ENCODE measurements around the gene SFI1. TPM values are rescaled to one million over a fixed set of nuclear protein-coding genes. Genes with fewer than 3 reads are reported as not detected.

Gene SFI1
- total RNA-seq, 1 experiment from 2014 or later, result 53.1 TPM

- Histone ChIP-seq H4K20me1 (ENCODE audit: insufficient read depth) (no peaks in the 10 kb centered on the region), H3K27ac (ENCODE audit: low read depth, low read length) (no peak overlapping the region), H3K79me2 (ENCODE audit: insufficient read depth, low read length) (no peaks in the 10 kb centered on the region), H3K4me2 (ENCODE audit: low read length) (no peak overlapping the region), H2AFZ (ENCODE audit: low read depth, low read length, poor library complexity, severe bottlenecking) (no peak overlapping the region), H3K4me1 (ENCODE audit: control insufficient read depth in 1 of 2, insufficient read depth in 2 of 2, low read length in 2 of 2) (no peaks in the 10 kb centered on the region), H3K4me3 (replicated peaks in 1 of 2; ENCODE audit: low read depth in 1 of 2, low read length in 2 of 2) (no peak overlapping the region), H3K36me3 (ENCODE audit: control insufficient read depth in 1 of 2, insufficient read depth in 2 of 2, low read length in 2 of 2) (peaks cover 7 to 9% of the 10 kb centered on the region in 2 experiments), H3K27me3 (ENCODE audit: insufficient read depth, low read length) (no peaks in the 10 kb centered on the region), H3K9ac (ENCODE audit: low read length) (no peak overlapping the region), H3K9me3 (ENCODE audit: control insufficient read depth in 1 of 2, insufficient read depth in 1 of 2, low read depth in 1 of 2, low read length in 2 of 2) (no peaks in the 10 kb centered on the region), H3K9me2 (ENCODE audit: insufficient read depth) (no peaks in the 10 kb centered on the region)
- DNase-seq (ENCODE audit: low read depth, low spot score) (no peak), ATAC-seq (no peak)
- CTCF ChIA-PET, result no interaction called here
- POLR2A ChIA-PET, result no interaction called here
- RAD21 ChIA-PET (ENCODE audit: low non-redundant PET in 1 of 2, low total read pairs in 2 of 2, uncharacterized antibody in 2 of 2, unreplicated experiment in 2 of 2), result no interaction called here
- TF ChIP-seq YY1 (IDR thresholded peaks at IDR 0.05; ENCODE audit: extremely low read depth, insufficient replicate concordance, low read depth, low read length), result no peak
- no peak for TF ChIP-seq ZBTB33 (IDR thresholded peaks at IDR 0.05; ENCODE audit: extremely low read depth, insufficient replicate concordance, low read length)
- intact Hi-C loops (cut with micrococcal nuclease), result no loop called here
- BruUV-seq (replicated peaks), result no TSS peak
These were observed 77.8 kb downstream of the SFI1 start for GRCh38 chr22:31574055-31574670.

GRCh38 chr22:31575190-31575589 lies 78.9 kb downstream of the SFI1 start:
- Histone ChIP-seq H3K36me3 (ENCODE audit: control insufficient read depth in 1 of 2, insufficient read depth in 2 of 2, low read length in 2 of 2) (peaks cover 7 to 9% of the 10 kb centered on the region in 2 experiments), H3K4me3 (replicated peaks in 1 of 2; ENCODE audit: low read depth in 1 of 2, low read length in 2 of 2) (no peak overlapping the region), H4K20me1 (ENCODE audit: insufficient read depth) (no peaks in the 10 kb centered on the region), H3K9me3 (ENCODE audit: control insufficient read depth in 1 of 2, insufficient read depth in 1 of 2, low read depth in 1 of 2, low read length in 2 of 2) (no peaks in the 10 kb centered on the region), H3K4me1 (ENCODE audit: control insufficient read depth in 1 of 2, insufficient read depth in 2 of 2, low read length in 2 of 2) (no peaks in the 10 kb centered on the region), H3K4me2 (ENCODE audit: low read length) (no peak overlapping the region), H3K79me2 (ENCODE audit: insufficient read depth, low read length) (no peaks in the 10 kb centered on the region), H3K9me2 (ENCODE audit: insufficient read depth) (no peaks in the 10 kb centered on the region), H3K27ac (ENCODE audit: low read depth, low read length) (no peak overlapping the region), H2AFZ (ENCODE audit: low read depth, low read length, poor library complexity, severe bottlenecking) (no peak overlapping the region), H3K27me3 (ENCODE audit: insufficient read depth, low read length) (no peaks in the 10 kb centered on the region), H3K9ac (ENCODE audit: low read length) (no peak overlapping the region)
- CTCF ChIA-PET, result no interaction called here
- ATAC-seq (no peak), DNase-seq (ENCODE audit: low read depth, low spot score) (no peak)
- BruUV-seq (replicated peaks), result no TSS peak
- POLR2A ChIA-PET, result no interaction called here
- RAD21 ChIA-PET (ENCODE audit: low non-redundant PET in 1 of 2, low total read pairs in 2 of 2, uncharacterized antibody in 2 of 2, unreplicated experiment in 2 of 2), result no interaction called here
- intact Hi-C loops (cut with micrococcal nuclease), result no loop called here
- TF ChIP-seq POLR2AphosphoS5 (IDR thresholded peaks at IDR 0.05; ENCODE audit: low read depth, low read length) (no peak), POLR2A (IDR thresholded peaks at IDR 0.05; ENCODE audit: borderline replicate concordance, extremely low read depth, insufficient read depth, insufficient read length) (no peak), CBX3 (IDR thresholded peaks at IDR 0.05; ENCODE audit: low read depth) (no peak), SP1 (IDR thresholded peaks at IDR 0.05; ENCODE audit: low read depth) (no peak), RAD21 (IDR thresholded peaks at IDR 0.05; ENCODE audit: low read depth) (no peak), CEBPB (IDR thresholded peaks at IDR 0.05; ENCODE audit: low read depth) (no peak), ZNF274 (IDR thresholded peaks at IDR 0.05; ENCODE audit: low read depth, low read length) (no peak), EZH2phosphoT487 (IDR thresholded peaks at IDR 0.05; ENCODE audit: borderline replicate concordance) (no peak), SRF (IDR thresholded peaks at IDR 0.05; ENCODE audit: low read depth) (no peak), YY1 (IDR thresholded peaks at IDR 0.05; ENCODE audit: extremely low read depth, insufficient replicate concordance, low read depth, low read length) (no peak), CTCF (IDR thresholded peaks at IDR 0.05 in 2 of 3, conservative IDR thresholded peaks at IDR 0.05 in 1 of 3; ENCODE audit: borderline replicate concordance in 1 of 3, insufficient read depth in 1 of 3, low read depth in 2 of 3, low read length in 2 of 3) (no peak), MAX (IDR thresholded peaks at IDR 0.05) (no peak), SIN3A (IDR thresholded peaks at IDR 0.05; ENCODE audit: low read depth) (no peak), ATF3 (IDR thresholded peaks at IDR 0.05) (no peak), FOSL1 (IDR thresholded peaks at IDR 0.05; ENCODE audit: low read depth) (no peak), ZFX (IDR thresholded peaks at IDR 0.05) (no peak)

Measured in HCT116 (cell line).